Astrocyte (in vitro differentiated cells and primary cell): ENCODE data around the gene PCSK5. TPM values are rescaled to one million over a fixed set of nuclear protein-coding genes. Genes with fewer than 3 reads are reported as not detected.

Experiments used
- DNase-seq: peaks from one replicate; pipeline ENCODE4 v3.0.0-alpha.2; 2010; ENCODE audit warnings: low read depth
- FAIRE-seq: peaks from 2 replicates; lab custom pipeline; 2011; peaks lifted over from hg19 to GRCh38; lab: Jason Lieb, UNC
- H2AFZ ChIP-seq: 2 replicates; pipeline ENCODE4 v1.6.0; 2012; ENCODE audit warnings: low read depth, low read length, inconsistent platforms
- H3K27ac ChIP-seq: 2 replicates; pipeline ENCODE4 v1.5.1; 2011; ENCODE audit warnings: low read depth, low read length, inconsistent platforms
- H3K27me3 ChIP-seq: 2 replicates; pipeline ENCODE4 v1.6.0; 2011; ENCODE audit warnings: low read length, inconsistent platforms; ENCODE audit not compliant: insufficient read depth
- H3K36me3 ChIP-seq: 2 replicates; pipeline ENCODE4 v1.5.1; 2011; ENCODE audit warnings: low read length, inconsistent platforms; ENCODE audit not compliant: insufficient read depth
- H3K4me1 ChIP-seq: 2 replicates; pipeline ENCODE4 v1.5.1; 2011; ENCODE audit warnings: low read length, inconsistent platforms; ENCODE audit not compliant: insufficient read depth
- H3K4me2 ChIP-seq: 2 replicates; pipeline ENCODE4 v1.6.0; 2012; ENCODE audit warnings: low read length, inconsistent platforms
- H3K4me3 ChIP-seq: 2 replicates; pipeline ENCODE4 v1.5.1; 2011; ENCODE audit warnings: low read depth, mild to moderate bottlenecking, low read length, inconsistent platforms; ENCODE audit not compliant: insufficient read depth
- H3K79me2 ChIP-seq: 2 replicates; pipeline ENCODE4 v1.6.0; 2012; ENCODE audit warnings: mild to moderate bottlenecking, low read length, inconsistent platforms; ENCODE audit not compliant: insufficient read depth
- H3K9ac ChIP-seq: 2 replicates; pipeline ENCODE4 v1.6.0; 2012; ENCODE audit warnings: mild to moderate bottlenecking, low read length, inconsistent platforms
- H3K9me3 ChIP-seq: 2 replicates; pipeline ENCODE4 v1.5.1; 2012; ENCODE audit warnings: low read depth, mild to moderate bottlenecking, low read length, inconsistent platforms; ENCODE audit not compliant: insufficient read depth
- H4K20me1 ChIP-seq: 2 replicates; pipeline ENCODE4 v1.6.0; 2012; ENCODE audit warnings: low read length, inconsistent platforms; ENCODE audit not compliant: insufficient read depth
- H3K27ac Mint-ChIP-seq: one replicate; pipeline ENCODE4 v1.8.0; 2021; ENCODE audit warnings: mild to moderate bottlenecking, mixed read lengths; ENCODE audit not compliant: unreplicated experiment
- H3K27me3 Mint-ChIP-seq: one replicate; pipeline ENCODE4 v1.8.0; 2021; ENCODE audit warnings: low read depth, mixed read lengths; ENCODE audit not compliant: unreplicated experiment
- H3K36me3 Mint-ChIP-seq: one replicate; pipeline ENCODE4 v1.8.0; 2021; ENCODE audit warnings: low read depth, mixed read lengths; ENCODE audit not compliant: unreplicated experiment
- H3K4me1 Mint-ChIP-seq: one replicate; pipeline ENCODE4 v1.8.0; 2021; ENCODE audit warnings: low read depth, mixed read lengths; ENCODE audit not compliant: unreplicated experiment
- H3K4me3 Mint-ChIP-seq: one replicate; pipeline ENCODE4 v1.8.0; 2021; ENCODE audit warnings: mild to moderate bottlenecking, moderate library complexity, mixed read lengths; ENCODE audit not compliant: unreplicated experiment
- H3K9me3 Mint-ChIP-seq: one replicate; pipeline ENCODE4 v1.8.0; 2021; ENCODE audit warnings: mild to moderate bottlenecking, mixed read lengths; ENCODE audit not compliant: unreplicated experiment
- CTCF ChIP-seq: IDR thresholded peaks from 2 replicates; pipeline ENCODE4 v1.5.1; 2011; ENCODE audit warnings: low read depth, mild to moderate bottlenecking, inconsistent platforms, low read length, moderate library complexity; ENCODE audit not compliant: insufficient read depth
- EZH2 ChIP-seq: IDR thresholded peaks from 2 replicates; pipeline ENCODE4 v1.6.1; 2012; ENCODE audit warnings: mild to moderate bottlenecking, low read length, inconsistent platforms; ENCODE audit not compliant: insufficient read depth
- total RNA-seq: library from RNA; stranded (reverse); gene quantifications from 2 replicates; pipeline ENCODE4 v1.2.1, GENCODE V29; 2021

Gene PCSK5
- total RNA-seq, 1 donor from 2014 or later = 13.1 TPM

- Mint-ChIP-seq H3K27ac (no peak overlapping the region), H3K4me3 (no peak overlapping the region), H3K4me1 (peaks cover 8% of the 10 kb centered on the region), H3K27me3 (no peaks in the 10 kb centered on the region), H3K36me3 (no peaks in the 10 kb centered on the region), H3K9me3 (peaks cover 3% of the 10 kb centered on the region)
- DNase-seq (peak; percentile 87), FAIRE-seq (no peak)
- Histone ChIP-seq H3K4me1 (no peaks in the 10 kb centered on the region), H3K9me3 (no peaks in the 10 kb centered on the region), H3K4me3 (no peak overlapping the region), H4K20me1 (no peaks in the 10 kb centered on the region), H3K27me3 (no peaks in the 10 kb centered on the region), H3K9ac (no peak overlapping the region), H3K4me2 (peak overlapping the region; percentile 5), H3K79me2 (peaks cover 10% of the 10 kb centered on the region), H3K27ac (peak overlapping the region; percentile 40), H2AFZ (no peak overlapping the region), H3K36me3 (no peaks in the 10 kb centered on the region)
- TF ChIP-seq EZH2 (no peak), CTCF (no peak)
Observed at GRCh38 chr9:75903785-75904360, 13.4 kb downstream of the PCSK5 start.

DNA sequence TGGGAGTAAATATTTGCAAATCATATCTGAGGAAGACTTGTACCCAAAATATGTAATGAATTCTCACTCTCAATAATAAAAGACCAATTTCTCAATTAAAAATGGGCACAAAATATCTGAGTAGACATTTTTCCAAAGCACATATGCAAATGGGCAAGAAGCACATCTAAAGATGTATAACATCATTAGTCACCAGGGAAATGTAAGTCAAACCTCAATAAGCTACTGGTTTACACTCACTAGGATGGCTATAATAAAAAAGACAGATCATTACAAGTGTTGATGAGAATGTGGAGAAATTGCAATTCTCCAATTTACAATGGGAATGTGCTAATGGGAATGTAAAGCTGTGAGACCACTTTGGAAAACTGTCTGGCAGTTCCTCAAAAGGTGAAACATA is 13.9 kb downstream of the PCSK5 start:
- H3K4me1 Mint-ChIP-seq = peaks cover 8% of the 10 kb centered on the region
- no peak for TF ChIP-seq CTCF
- TF ChIP-seq EZH2 = no peak
- Histone ChIP-seq H3K4me1 (no peaks in the 10 kb centered on the region), H3K27me3 (no peaks in the 10 kb centered on the region), H3K79me2 (peaks cover 10% of the 10 kb centered on the region), H3K9me3 (no peaks in the 10 kb centered on the region), H4K20me1 (no peaks in the 10 kb centered on the region), H3K36me3 (no peaks in the 10 kb centered on the region), H3K4me2 (peak overlapping the region; percentile 5), H3K4me3 (no peak overlapping the region), H3K27ac (peak overlapping the region; percentile 40), H2AFZ (no peak overlapping the region), H3K9ac (no peak overlapping the region)
- no peak for FAIRE-seq
- peak overlapping the region; percentile 20 for H3K27ac Mint-ChIP-seq
- no peaks in the 10 kb centered on the region for H3K36me3 Mint-ChIP-seq
- no peak for DNase-seq
- no peak overlapping the region for H3K4me3 Mint-ChIP-seq
- no peaks in the 10 kb centered on the region for H3K27me3 Mint-ChIP-seq
- peaks cover 3% of the 10 kb centered on the region for H3K9me3 Mint-ChIP-seq

DNA sequence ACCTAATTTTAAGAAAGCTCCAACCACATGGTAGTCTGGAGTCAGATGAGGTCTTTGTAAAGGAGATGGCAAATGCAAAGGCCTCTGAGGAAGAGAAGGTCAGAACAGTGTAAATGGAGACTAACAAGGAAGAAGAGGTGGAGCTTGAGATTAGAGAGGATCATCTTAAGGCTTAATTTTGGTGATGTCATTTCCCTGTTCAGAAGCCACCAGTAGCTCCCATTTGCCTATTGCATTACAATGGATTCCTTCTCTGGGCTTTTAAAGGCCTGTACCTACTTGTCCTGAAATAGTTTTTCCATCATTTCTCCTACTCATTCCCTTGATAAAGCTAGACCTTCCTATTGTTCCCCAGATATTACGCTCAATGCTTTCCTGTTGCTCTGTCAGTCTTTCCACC is 16.1 kb downstream of the PCSK5 start:
- TF ChIP-seq CTCF = no peak
- TF ChIP-seq EZH2 = no peak
- H3K27me3 Mint-ChIP-seq = no peaks in the 10 kb centered on the region
- Histone ChIP-seq H4K20me1 (peaks cover 1% of the 10 kb centered on the region), H3K9ac (no peak overlapping the region), H3K27ac (no peak overlapping the region), H2AFZ (no peak overlapping the region), H3K4me3 (no peak overlapping the region), H3K27me3 (no peaks in the 10 kb centered on the region), H3K4me2 (no peak overlapping the region), H3K9me3 (no peaks in the 10 kb centered on the region), H3K79me2 (peaks cover 12% of the 10 kb centered on the region), H3K4me1 (no peaks in the 10 kb centered on the region), H3K36me3 (no peaks in the 10 kb centered on the region)
- H3K4me3 Mint-ChIP-seq = no peak overlapping the region
- DNase-seq (no peak), FAIRE-seq (no peak)
- H3K4me1 Mint-ChIP-seq = peaks cover 8% of the 10 kb centered on the region
- H3K9me3 Mint-ChIP-seq = no peaks in the 10 kb centered on the region
- H3K27ac Mint-ChIP-seq = no peak overlapping the region
- no peaks in the 10 kb centered on the region for H3K36me3 Mint-ChIP-seq
